Activated CD4-positive, alpha-beta T cell treated with anti-CD3 and anti-CD28 coated beads, Interleukin-2, amount 10 ng/mL, durations not matched to agents 7 days and 5 days (primary cell): ENCODE measurements around the gene SLBP. TPM values are rescaled to one million over a fixed set of nuclear protein-coding genes. Genes with fewer than 3 reads are reported as not detected.
A peak's percentile ranks its signal among the peaks of the same experiment; 100 is the strongest.

Source experiments
- CTCF ChIA-PET: fragments of 350-600 bp; sonication (Branson Sonifier 250); formaldehyde crosslinking; loops from one replicate; lab custom pipeline; 2021; ENCODE audit warnings: antibody characterized with exemption; lab: Charles Lee
- POLR2A ChIA-PET: fragments of 350-600 bp; sonication (Branson Sonifier 250); formaldehyde crosslinking; loops from one replicate; lab custom pipeline; 2021; ENCODE audit warnings: antibody characterized with exemption; lab: Charles Lee
- DNase-seq: peaks from one replicate; pipeline ENCODE4 v3.0.0-alpha.2; 2020
- H3K27ac Mint-ChIP-seq: one replicate; pipeline ENCODE4 v1.8.0; 2021; ENCODE audit warnings: mild to moderate bottlenecking, moderate library complexity, mixed read lengths
- H3K27me3 Mint-ChIP-seq: one replicate; pipeline ENCODE4 v1.8.0; 2021; ENCODE audit warnings: mixed read lengths
- H3K36me3 Mint-ChIP-seq: one replicate; pipeline ENCODE4 v1.8.0; 2021; ENCODE audit warnings: low read depth, mixed read lengths
- H3K4me1 Mint-ChIP-seq: one replicate; pipeline ENCODE4 v1.8.0; 2021; ENCODE audit warnings: mixed read lengths
- H3K4me3 Mint-ChIP-seq: one replicate; pipeline ENCODE4 v1.8.0; 2021; ENCODE audit warnings: mild to moderate bottlenecking, moderate library complexity, mixed read lengths
- H3K9me3 Mint-ChIP-seq: one replicate; pipeline ENCODE4 v1.8.0; 2021; ENCODE audit warnings: mixed read lengths
- total RNA-seq, 2 experiments: library from RNA; stranded (reverse); gene quantifications; one replicate each; pipeline ENCODE4 v1.2.3, GENCODE V29; 2021

Gene SLBP
- total RNA-seq, 2 experiments from 2014 or later = 116 to 137 TPM

DNA sequence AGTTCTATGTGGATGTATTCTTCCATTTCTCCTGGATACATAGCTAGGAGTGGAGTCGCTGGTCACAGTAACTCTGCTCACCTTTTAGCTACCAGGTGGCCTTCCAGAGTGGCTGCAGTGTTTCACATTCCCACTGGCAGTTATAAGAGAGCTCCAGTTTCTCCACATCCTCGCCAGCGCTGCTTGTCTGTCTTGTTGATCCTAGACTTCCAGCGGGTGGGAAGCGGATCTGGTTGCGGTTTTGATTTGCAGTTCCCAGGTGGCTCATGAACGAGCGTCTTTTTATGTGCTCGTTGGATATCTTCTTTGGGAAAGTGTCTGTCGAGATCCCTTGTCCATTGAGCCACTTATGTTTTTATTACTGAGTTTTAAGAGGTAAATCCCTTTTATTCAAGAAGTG is 20.8 kb upstream of the SLBP start:
- CTCF ChIA-PET = interaction anchor here (0.6 to 2.4 kb wide), 3 partner anchors 39 to 440 kb away, joined by 3 to 6 read pairs (median 4); no protein-coding TSS in a partner anchor
- Mint-ChIP-seq H3K4me1 (peaks cover 22% of the 10 kb centered on the region), H3K36me3 (peaks cover 84% of the 10 kb centered on the region), H3K9me3 (no peaks in the 10 kb centered on the region), H3K27ac (no peak overlapping the region), H3K27me3 (no peaks in the 10 kb centered on the region), H3K4me3 (no peak overlapping the region)
- no peak for DNase-seq
- POLR2A ChIA-PET = no interaction called here

DNA sequence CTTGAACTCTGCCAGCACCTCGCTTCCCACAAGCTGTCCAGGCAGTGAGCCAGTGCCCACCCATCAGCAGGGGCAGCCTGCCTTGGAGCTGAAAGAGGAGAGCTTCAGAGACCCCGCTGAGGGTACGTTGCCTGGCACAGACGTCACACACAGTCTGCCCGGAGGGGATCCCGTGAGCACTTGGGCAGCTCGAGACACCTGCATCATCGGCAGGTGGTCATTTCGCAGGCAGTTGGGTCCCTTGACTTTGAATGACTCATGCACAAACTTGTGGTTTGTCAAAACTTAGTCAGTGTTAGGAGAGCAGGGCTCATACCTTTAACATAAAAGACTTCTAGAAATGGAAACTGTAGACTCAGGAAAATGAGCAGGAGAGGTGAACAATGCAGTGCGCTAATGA is 19.1 kb upstream of the SLBP start:
- Mint-ChIP-seq H3K36me3 (peaks cover 84% of the 10 kb centered on the region), H3K27me3 (no peaks in the 10 kb centered on the region), H3K27ac (peak overlapping the region; percentile 2), H3K4me3 (no peak overlapping the region), H3K9me3 (no peaks in the 10 kb centered on the region), H3K4me1 (peaks cover 39% of the 10 kb centered on the region)
- CTCF ChIA-PET = interaction anchor here (1.5 to 9.1 kb wide), 4 partner anchors 13 to 37 kb away, joined by 3 to 94 read pairs (median 8); no protein-coding TSS in a partner anchor
- POLR2A ChIA-PET = interaction anchor here (0.5 kb wide), 1 partner anchor 38 kb away, joined by 3 read pairs; no protein-coding TSS in a partner anchor
- DNase-seq = no peak

DNA sequence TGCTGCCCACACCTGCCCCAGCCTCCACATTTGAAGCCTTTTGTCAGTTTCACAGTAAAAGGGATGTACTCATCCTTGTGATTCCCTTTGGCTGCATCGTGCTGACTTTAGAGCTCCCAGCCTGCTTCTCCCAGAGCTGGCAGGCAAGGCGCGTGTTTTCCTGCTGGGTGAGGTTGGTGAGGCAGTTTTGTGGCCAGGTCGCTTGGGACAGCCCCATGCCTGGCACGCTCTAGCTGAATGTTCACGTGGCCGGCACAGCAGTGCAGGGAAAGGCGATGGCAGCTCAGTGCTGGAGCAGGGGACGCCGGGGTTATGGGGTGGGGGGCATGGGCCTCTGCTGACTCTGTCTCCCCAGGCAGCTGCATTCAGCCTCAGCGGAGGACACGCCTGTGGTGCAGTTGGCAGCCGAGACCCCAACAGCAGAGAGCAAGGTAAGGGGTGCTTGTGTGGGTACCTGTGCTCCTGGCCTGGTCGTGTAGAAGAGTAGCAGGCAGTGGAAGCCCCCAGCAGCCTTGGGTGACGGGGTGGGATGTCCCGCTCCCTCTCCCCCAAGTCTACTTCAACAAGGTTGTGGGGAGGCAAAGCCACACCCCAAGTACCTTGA is 18.5 kb upstream of the SLBP start:
- peaks cover 42% of the 10 kb centered on the region for H3K4me1 Mint-ChIP-seq
- ChIA-PET CTCF (interaction anchor here (1.3 to 9.1 kb wide), 5 partner anchors 14 to 37 kb away, joined by 3 to 94 read pairs (median 7); partner anchors contain the start of gene SLBP), POLR2A (interaction anchor here (0.5 kb wide), 1 partner anchor 38 kb away, joined by 3 read pairs; no protein-coding TSS in a partner anchor)
- H3K27me3 Mint-ChIP-seq = no peaks in the 10 kb centered on the region
- H3K36me3 Mint-ChIP-seq = peaks cover 84% of the 10 kb centered on the region
- no peaks in the 10 kb centered on the region for H3K9me3 Mint-ChIP-seq
- peak overlapping the region; percentile 2 for H3K27ac Mint-ChIP-seq
- no peak for DNase-seq
- H3K4me3 Mint-ChIP-seq = no peak overlapping the region

- POLR2A ChIA-PET = no interaction called here
- H3K36me3 Mint-ChIP-seq = peaks cover 81% of the 10 kb centered on the region
Observed at GRCh38 chr4:1728061-1728980, 16.2 kb upstream of the SLBP start.

GRCh38 chr4:1727117-1728031 is 15.3 kb upstream of the SLBP start:
- peak overlapping the region; percentile 73 for H3K27ac Mint-ChIP-seq
- no peaks in the 10 kb centered on the region for H3K9me3 Mint-ChIP-seq
- ChIA-PET POLR2A (no interaction called here), CTCF (interaction anchor here (1.0 to 9.1 kb wide), 4 partner anchors 9 to 33 kb away, joined by 3 to 94 read pairs (median 4); no protein-coding TSS in a partner anchor)
- no peak overlapping the region for H3K4me3 Mint-ChIP-seq
- peaks cover 68% of the 10 kb centered on the region for H3K4me1 Mint-ChIP-seq
- H3K27me3 Mint-ChIP-seq = no peaks in the 10 kb centered on the region
- DNase-seq = no peak
- H3K36me3 Mint-ChIP-seq = peaks cover 81% of the 10 kb centered on the region

More at GRCh38 chr4:1728061-1728980, 16.2 kb upstream of the SLBP start:
- Mint-ChIP-seq H3K4me1 (peaks cover 59% of the 10 kb centered on the region), H3K4me3 (no peak overlapping the region), H3K9me3 (no peaks in the 10 kb centered on the region), H3K27ac (no peak overlapping the region), H3K27me3 (no peaks in the 10 kb centered on the region)
- CTCF ChIA-PET = interaction anchor here (1.2 to 9.1 kb wide), 2 partner anchors 17 to 34 kb away, joined by 3 to 94 read pairs; no protein-coding TSS in a partner anchor
- DNase-seq = no peak

GRCh38 chr4:1726146-1726934 is 14.2 kb upstream of the SLBP start:
- Mint-ChIP-seq H3K27me3 (no peaks in the 10 kb centered on the region), H3K4me3 (peak overlapping the region; percentile 19), H3K9me3 (no peaks in the 10 kb centered on the region), H3K27ac (peak overlapping the region; percentile 73), H3K4me1 (peaks cover 71% of the 10 kb centered on the region), H3K36me3 (peaks cover 81% of the 10 kb centered on the region)
- peak; percentile 93 for DNase-seq
- CTCF ChIA-PET = interaction anchor here (0.5 to 9.1 kb wide), 10 partner anchors 8 to 536 kb away, joined by 3 to 94 read pairs (median 3); no protein-coding TSS in a partner anchor
- POLR2A ChIA-PET = interaction anchor here (0.6 kb wide), 1 partner anchor 713 kb away, joined by 3 read pairs; no protein-coding TSS in a partner anchor

DNA sequence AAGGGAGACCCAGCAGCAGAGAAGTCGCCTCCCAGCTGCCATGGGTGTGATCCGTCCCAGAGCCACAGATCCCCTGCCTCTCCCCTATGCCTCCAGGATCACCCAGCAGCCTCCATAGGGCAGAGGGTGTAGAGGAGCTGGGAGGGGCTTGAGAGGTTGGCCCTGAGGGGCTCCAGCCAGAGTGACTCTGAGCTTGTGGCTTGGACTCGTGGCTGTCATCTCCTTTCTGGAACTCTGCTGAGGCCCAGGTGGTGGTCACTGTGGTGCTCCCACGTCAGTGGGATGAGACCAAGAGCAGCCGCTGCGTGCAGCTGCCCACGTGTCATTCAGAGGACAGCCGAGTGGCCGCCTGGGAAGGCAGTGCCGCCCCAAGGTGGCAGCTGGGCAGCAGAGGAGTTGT is 13.4 kb upstream of the SLBP start:
- POLR2A ChIA-PET = no interaction called here
- peak overlapping the region; percentile 98 for H3K27ac Mint-ChIP-seq
- CTCF ChIA-PET = interaction anchor here (0.8 to 9.1 kb wide), 4 partner anchors 12 to 32 kb away, joined by 3 to 94 read pairs (median 3); no protein-coding TSS in a partner anchor
- H3K4me3 Mint-ChIP-seq = no peak overlapping the region
- no peaks in the 10 kb centered on the region for H3K27me3 Mint-ChIP-seq
- H3K36me3 Mint-ChIP-seq = peaks cover 73% of the 10 kb centered on the region
- no peaks in the 10 kb centered on the region for H3K9me3 Mint-ChIP-seq
- H3K4me1 Mint-ChIP-seq = peaks cover 66% of the 10 kb centered on the region
- no peak for DNase-seq

DNA sequence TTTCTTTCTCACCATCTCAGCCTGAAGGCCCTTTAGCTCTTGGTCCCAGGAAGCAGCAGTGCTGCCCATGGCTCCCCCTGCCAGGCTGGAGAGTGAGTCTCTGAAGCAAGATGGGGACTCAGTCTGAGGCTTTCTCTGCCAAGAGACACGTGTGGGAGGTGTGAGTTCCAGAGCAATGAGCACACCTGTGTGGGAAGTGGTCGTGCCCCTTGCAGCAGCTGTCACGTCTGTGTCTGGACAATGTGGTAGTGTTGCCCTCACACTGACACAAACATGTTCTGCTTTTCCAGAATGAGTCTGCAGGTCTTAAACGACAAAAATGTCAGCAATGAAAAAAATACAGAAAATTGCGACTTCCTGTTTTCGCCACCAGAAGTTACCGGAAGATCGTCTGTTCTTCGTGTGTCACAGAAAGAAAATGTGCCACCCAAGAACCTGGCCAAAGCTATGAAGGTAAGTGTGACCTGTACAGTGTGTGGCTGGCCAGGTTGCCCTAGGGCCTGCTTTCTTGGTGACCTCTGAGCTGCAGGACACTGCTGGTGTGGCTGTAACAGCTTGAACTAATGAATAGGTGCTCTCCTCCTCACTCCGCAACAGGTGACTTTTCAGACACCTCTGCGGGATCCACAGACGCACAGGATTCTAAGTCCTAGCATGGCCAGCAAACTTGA is 11.1 kb upstream of the SLBP start:
- H3K4me3 Mint-ChIP-seq = peak overlapping the region; percentile 97
- H3K9me3 Mint-ChIP-seq = no peaks in the 10 kb centered on the region
- CTCF ChIA-PET = interaction anchor here (0.6 to 9.1 kb wide), 6 partner anchors 13 to 428 kb away, joined by 3 to 94 read pairs (median 4); no protein-coding TSS in a partner anchor
- peak; percentile 51 for DNase-seq
- peaks cover 61% of the 10 kb centered on the region for H3K36me3 Mint-ChIP-seq
- H3K4me1 Mint-ChIP-seq = peaks cover 66% of the 10 kb centered on the region
- peak overlapping the region; percentile 98 for H3K27ac Mint-ChIP-seq
- POLR2A ChIA-PET = interaction anchor here (1.5 kb wide), 1 partner anchor 11 kb away, joined by 3 read pairs; the partner anchor contains the start of gene SLBP
- H3K27me3 Mint-ChIP-seq = no peaks in the 10 kb centered on the region

- Mint-ChIP-seq H3K4me3 (peak overlapping the region; percentile 97), H3K4me1 (peaks cover 65% of the 10 kb centered on the region), H3K27me3 (no peaks in the 10 kb centered on the region), H3K36me3 (peaks cover 55% of the 10 kb centered on the region), H3K9me3 (no peaks in the 10 kb centered on the region), H3K27ac (peak overlapping the region; percentile 98)
- CTCF ChIA-PET = interaction anchor here (1.3 to 9.1 kb wide), 4 partner anchors 13 to 88 kb away, joined by 3 to 94 read pairs (median 5); no protein-coding TSS in a partner anchor
- POLR2A ChIA-PET = interaction anchor here (1.5 kb wide), 1 partner anchor 10 kb away, joined by 3 read pairs; the partner anchor contains the start of gene SLBP
- no peak for DNase-seq
Observed at GRCh38 chr4:1722551-1723118, 10.5 kb upstream of the SLBP start.
